GM18502 (cell line): ENCODE results near the gene ZDHHC12.
"Not testable (repeated sequence)": the region's sequence is repeated elsewhere in the genome, so short reads cannot be mapped to it uniquely, and the experiment has no call there.

Experiments
- ATAC-seq: cut with Tn5 transposase; IDR thresholded peaks from one replicate; pipeline ENCODE4 v1.9.1; 2021; ENCODE audit warnings: mild to moderate bottlenecking; ENCODE audit not compliant: unreplicated experiment, poor library complexity

Gene ZDHHC12

GRCh38 chr9:128713411-128713780, 10.5 kb downstream of the ZDHHC12 start:
- ATAC-seq: no peak

GRCh38 chr9:128712451-128713410, 11.2 kb downstream of the ZDHHC12 start:
- ATAC-seq: no peak

GRCh38 chr9:128707446-128707845, 16.5 kb downstream of the ZDHHC12 start:
- no peak for ATAC-seq

- ATAC-seq: no peak
These were observed 17.1 kb downstream of the ZDHHC12 start for GRCh38 chr9:128706671-128707381.

- ATAC-seq: no peak
These were observed 17.9 kb downstream of the ZDHHC12 start for GRCh38 chr9:128706045-128706444.

GRCh38 chr9:128705051-128705965, 18.6 kb downstream of the ZDHHC12 start:
- ATAC-seq: no peak

GRCh38 chr9:128704356-128704670, 19.6 kb downstream of the ZDHHC12 start:
- ATAC-seq: no peak

GRCh38 chr9:128703616-128704355, 20.1 kb downstream of the ZDHHC12 start:
- ATAC-seq: no peak

GRCh38 chr9:128702949-128703615, 20.8 kb downstream of the ZDHHC12 start:
- ATAC-seq: peak; percentile 30

GRCh38 chr9:128702445-128702948, 21.4 kb downstream of the ZDHHC12 start, which contains the start of gene PKN3:
TSS of gene PKN3 (plus strand) at chr9:128702503. CDS start at chr9:128702916, 413 bp downstream.
- peak; percentile 67 for ATAC-seq

- no peak for ATAC-seq
These were observed 22.6 kb downstream of the ZDHHC12 start for GRCh38 chr9:128701227-128701854.

- not testable (repeated sequence) for ATAC-seq
These were observed 24.7 kb downstream of the ZDHHC12 start for GRCh38 chr9:128699096-128699795.

- ATAC-seq: no peak
These were observed 26.8 kb downstream of the ZDHHC12 start for GRCh38 chr9:128696923-128697707.

GRCh38 chr9:128694344-128694743, 29.6 kb downstream of the ZDHHC12 start:
- no peak for ATAC-seq

GRCh38 chr9:128693738-128694137, 30.2 kb downstream of the ZDHHC12 start:
- not testable (repeated sequence) for ATAC-seq

- no peak for ATAC-seq
These were observed 33.3 kb downstream of the ZDHHC12 start for GRCh38 chr9:128690684-128691034.
